ENCODE results near the gene TRHDE.

TRHDE gene, protein sequence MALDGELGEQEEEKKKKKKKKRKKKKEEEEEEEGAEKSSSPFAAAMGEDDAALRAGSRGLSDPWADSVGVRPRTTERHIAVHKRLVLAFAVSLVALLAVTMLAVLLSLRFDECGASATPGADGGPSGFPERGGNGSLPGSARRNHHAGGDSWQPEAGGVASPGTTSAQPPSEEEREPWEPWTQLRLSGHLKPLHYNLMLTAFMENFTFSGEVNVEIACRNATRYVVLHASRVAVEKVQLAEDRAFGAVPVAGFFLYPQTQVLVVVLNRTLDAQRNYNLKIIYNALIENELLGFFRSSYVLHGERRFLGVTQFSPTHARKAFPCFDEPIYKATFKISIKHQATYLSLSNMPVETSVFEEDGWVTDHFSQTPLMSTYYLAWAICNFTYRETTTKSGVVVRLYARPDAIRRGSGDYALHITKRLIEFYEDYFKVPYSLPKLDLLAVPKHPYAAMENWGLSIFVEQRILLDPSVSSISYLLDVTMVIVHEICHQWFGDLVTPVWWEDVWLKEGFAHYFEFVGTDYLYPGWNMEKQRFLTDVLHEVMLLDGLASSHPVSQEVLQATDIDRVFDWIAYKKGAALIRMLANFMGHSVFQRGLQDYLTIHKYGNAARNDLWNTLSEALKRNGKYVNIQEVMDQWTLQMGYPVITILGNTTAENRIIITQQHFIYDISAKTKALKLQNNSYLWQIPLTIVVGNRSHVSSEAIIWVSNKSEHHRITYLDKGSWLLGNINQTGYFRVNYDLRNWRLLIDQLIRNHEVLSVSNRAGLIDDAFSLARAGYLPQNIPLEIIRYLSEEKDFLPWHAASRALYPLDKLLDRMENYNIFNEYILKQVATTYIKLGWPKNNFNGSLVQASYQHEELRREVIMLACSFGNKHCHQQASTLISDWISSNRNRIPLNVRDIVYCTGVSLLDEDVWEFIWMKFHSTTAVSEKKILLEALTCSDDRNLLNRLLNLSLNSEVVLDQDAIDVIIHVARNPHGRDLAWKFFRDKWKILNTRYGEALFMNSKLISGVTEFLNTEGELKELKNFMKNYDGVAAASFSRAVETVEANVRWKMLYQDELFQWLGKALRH

DNA sequence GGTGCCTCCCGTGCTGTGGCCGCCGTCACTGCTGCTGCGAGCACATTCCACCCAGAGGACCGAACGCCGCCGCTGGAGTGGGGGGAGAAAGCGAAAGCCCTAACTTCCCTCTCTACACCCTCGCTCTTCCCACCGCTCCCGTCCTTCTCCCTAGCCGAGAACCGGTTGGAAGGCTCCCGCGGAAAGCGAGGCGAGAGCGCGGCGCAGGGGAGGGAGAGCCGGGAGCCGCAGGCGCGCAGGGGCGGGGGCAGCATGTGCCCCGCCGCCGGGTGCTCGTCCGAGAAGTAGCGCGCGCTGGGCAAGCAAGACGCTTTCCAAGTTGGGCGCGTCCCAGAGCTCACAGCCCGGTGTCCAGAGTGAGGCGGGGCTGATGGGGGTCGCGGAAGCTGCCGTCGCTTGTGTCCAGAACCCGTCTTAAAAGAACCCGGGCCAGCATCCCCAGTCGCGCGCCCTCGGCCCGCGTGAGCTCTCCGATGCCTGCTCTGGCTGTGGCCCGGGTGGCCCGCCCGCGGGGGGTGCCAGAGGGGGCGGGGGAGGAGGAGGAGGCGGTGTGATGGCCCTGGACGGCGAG, at the start of gene TRHDE:
Gene TRHDE (plus strand): TSS at position 280 of the 571 bp plus-strand sequence. CDS start 274 bp downstream, at position 554.
- no peak for DNase-seq (ENCODE audit: low spot score)

DNA sequence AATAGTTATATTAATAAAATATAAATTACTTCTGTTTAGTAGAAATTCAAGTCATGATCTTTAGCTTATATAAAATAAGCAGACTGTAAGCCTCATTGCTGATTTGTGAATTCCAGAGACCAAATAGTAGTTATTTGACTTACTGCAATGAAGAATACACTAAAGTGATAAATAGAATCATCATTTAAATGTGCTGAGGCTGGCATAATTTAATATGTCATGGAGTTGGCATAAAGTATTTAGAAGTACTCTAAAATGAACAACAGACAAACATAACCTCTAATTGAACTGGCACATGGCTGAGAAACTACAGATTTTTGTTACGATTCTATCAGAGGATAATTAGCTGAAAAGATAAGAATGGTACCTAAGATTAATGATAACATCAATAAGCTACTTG, 45.7 kb upstream of the TRHDE start:
- DNase-seq (ENCODE audit: low spot score) = no peak

DNA sequence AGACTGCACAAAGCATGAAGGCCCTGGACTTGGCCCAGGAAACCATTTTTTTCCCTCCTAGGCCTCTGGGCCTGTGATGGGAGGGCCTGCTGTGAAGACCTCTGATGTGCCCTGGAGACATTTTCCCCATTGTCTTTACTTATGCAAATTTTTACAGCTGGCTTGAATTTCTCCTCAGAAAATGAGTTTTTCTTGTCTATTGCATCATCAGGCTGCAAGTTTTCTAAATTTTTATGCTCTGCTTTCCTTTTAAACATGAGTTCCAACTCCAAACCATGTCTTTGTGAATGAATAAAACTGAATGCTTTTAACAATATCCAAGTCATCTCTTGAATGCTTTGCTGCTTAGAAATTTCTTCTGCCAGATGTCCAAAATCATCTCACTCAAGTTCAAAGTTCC, 43.7 kb upstream of the TRHDE start:
- DNase-seq (ENCODE audit: low spot score) = no peak

DNA sequence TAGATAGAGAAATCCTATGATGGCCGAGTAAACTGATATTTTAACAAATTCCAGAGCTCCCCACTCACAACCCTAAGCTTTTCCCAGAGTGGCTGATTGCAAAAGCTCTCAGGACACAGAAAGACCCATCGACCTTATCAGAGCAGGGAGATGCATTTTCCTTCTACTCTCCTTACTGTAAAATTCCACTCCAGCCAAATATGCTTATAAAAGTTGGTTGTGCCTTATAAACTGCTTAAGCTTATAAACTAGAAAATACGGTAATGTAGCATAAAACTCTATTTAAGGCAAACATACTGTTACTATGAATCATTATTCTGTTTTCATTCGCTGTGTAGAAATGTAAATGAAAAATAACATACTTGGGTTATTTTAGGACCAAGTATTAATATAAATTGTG, 41.6 kb upstream of the TRHDE start:
- no peak for DNase-seq (ENCODE audit: low spot score)

DNA sequence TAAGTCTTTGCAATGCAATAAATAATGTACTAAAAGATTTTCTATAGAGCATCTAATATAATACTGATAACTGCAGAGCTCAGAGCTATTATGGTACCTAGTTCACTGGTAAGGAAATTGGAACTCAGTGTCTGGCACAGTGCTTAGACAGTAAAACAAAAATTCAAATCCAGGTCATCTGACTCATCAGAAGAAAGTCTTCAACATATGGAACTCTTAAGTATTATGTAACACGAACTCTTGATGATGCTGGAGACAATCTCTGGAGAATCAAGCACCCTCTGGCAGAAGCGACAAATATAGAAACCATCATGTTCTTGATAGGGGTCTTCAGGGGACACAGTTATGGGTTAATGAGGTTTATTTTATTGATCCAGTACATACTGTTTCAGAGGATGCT, 37.3 kb upstream of the TRHDE start:
- no peak for DNase-seq (ENCODE audit: low spot score)

DNA sequence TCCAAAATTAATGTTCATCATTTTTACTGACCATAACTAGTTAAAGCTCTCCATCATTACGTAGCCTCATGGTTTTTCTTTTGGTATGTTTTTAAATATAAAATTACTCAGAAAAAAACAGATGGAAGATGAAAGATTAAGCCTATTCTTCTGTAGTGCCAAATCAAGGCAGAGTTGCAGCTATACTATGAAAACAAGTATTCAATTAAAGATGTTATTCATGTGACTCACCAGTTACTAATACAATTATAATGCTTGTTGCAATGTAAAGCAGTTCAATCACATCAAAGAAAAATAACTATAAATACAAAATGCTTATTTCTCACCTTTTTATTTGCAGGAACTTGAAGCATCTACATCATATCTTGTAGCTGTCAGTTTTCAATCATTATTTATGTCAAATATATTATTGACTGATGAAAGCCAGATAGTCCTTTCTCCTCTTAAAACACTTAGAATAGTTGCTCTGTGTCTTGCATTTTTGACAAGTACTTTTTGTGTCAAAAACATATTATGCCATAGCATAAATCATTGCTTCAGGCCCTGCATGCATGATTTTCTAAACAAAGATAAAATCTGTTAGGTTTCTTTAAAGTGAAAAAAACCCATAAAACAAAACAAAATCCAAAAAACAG, 36.0 kb upstream of the TRHDE start:
- no peak for DNase-seq (ENCODE audit: low spot score)

DNA sequence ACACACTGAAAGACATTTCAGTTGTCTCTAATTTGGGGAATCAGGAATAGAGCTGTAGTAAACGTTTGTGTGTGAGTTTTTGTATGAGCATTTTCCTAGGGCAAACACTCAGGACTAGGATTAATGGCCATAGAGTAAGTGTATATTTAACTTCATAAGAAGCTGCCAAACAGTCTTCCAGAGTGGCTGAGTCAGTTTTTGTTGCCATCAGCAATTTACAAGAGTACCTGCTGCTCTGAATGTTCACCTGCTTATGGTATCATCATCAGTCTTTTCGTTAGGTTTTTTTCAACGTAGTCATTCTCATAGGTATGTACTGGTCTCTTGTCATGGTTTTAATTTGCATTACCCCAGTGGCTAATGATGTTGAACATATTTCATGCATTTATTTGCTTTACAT, 30.6 kb upstream of the TRHDE start:
- no peak for DNase-seq (ENCODE audit: low spot score)

DNA sequence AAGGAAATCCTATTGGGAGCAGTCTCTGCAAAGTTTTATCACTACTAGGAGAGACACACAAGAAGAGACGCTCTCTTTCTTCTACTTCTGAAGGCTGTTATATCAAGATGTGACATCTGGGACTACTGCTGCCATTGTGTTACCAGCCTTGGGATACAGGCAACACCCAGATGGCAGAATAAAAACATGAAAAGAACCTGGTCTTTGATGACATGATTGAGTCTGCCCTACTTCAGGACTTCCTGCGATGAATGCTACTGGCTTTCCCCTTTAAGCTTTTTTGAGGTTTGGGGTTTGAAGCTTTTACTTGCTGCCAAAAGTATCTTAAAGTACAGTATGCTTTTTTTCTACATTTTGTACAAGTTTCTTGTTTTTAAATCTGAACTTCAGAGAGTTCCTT, 29.2 kb upstream of the TRHDE start:
- no peak for DNase-seq (ENCODE audit: low spot score)

DNA sequence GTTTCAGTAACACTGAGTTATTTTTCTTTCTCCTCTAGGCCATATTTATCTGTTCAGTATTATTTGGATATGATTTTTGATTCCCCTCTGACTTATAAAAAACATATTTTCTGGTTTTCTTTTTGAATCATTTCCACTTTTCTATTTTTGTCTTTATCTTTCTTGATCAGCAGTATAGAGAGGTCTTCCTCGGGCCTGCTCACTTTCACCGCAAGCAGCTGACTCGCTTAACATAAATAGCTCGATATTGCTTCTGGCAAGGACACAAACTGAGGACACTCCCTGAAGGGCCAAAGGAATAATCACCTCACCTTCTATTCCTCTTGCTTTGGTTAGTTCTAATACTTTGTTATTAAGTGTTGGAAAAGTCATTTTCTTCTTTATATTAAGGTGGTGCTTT, 25.8 kb upstream of the TRHDE start:
- DNase-seq (ENCODE audit: low spot score) = no peak

DNA sequence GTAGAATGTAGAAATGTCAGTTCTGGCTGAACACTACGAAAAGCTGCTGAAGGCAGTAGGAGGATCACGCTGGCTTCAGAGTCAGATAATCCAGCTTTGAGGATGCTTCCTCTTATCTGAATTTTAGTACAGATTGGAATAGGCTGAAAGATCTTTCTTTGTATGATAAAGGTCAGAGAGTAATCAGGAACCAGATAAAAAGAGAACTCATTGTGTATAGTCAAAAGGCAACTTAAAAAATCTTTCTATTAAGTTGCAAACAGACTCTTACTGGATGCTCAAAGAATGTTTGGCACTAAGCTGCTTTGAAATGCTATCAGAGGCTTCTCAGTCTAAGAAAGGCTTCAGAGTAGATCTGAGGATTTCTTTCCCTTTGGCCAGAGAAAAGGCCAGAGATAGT, 21.8 kb upstream of the TRHDE start:
- no peak for DNase-seq (ENCODE audit: low spot score)

DNA sequence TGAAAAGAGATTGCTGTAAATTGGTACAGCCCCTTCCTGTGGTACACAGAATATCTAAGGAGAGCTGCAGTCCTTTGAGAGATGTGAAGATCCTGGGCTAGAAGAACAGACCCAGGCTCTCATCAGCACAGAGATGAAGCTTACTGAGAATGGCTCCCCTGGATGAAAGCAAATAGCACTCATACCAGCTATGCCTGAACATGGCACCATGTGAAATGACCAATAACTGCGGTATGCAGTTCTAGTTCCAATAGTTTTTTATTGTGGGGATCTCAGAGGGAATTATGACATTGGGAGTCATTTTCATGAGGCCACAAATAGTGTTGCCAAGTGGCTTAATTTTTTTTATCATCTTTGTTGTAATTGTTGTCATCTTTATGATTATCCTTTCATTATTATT, 15.4 kb upstream of the TRHDE start:
- DNase-seq (ENCODE audit: low spot score) = no peak

DNA sequence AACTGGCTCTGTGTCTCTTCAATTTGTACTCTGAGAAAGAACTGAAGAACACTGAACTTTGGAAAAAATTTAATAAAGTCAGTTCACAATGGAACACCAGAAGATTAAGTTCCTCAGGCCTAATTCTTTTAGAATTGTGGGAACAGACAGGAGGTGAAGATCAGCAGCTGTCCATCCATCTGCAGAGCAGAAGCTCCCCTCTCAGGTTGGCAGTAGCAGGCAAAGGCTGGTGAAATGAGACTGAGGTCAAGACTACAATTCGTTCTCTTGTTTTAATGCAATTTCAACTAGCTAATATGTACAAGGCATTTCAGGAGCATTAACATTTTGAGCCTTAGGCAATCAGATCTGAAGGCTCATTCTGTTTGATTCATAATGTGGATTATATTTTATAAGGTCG, 10.3 kb upstream of the TRHDE start:
- DNase-seq (ENCODE audit: low spot score) = no peak

DNA sequence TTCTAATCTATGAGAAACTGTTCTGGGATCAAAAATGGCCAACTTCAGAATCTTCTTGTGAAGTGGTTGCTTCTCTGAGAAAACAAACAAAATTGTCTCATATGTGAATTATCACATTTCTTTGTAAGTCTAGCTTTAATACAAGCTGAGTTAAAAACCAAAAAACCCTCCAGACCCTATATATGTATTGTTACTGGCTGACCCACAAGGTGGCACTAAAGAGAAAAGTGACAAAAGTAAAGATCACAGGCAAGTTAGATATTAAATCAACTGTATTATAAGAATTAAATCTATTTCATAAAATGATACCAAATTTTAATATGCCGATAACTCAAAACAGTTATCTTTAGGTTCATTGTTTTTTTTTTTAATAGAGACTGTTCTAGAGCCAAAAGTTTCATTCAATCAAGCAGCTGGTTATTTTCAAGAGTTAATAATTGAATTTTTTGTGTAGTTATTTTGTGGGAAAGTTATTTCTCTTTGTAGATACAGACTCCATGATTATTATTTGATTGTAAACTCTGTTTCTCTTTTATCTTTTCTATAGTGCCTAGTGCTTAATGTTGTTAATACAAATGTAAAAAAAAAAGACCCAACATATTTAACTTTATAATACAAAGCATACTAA, 7.5 kb upstream of the TRHDE start:
- peak; percentile 14 for DNase-seq (ENCODE audit: low spot score)

DNA sequence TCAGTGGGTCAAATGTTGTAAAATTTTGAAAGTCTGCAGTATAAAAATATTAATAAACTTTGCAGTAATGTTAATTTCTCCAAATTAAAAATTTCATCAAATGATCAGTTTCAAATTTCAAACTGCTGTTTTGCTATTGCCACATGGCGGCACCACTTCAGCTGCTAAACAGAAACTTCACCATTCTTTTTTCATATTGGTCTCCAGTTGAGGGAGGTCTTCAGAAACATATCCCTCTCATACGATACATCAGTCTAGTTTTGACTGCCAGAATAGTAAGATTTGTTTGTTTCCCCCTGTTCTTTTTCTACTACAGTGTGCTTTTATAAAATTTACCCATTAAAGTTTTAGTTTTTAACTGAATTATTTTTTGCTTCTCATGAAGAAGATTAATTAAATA, 4.2 kb upstream of the TRHDE start:
- DNase-seq (ENCODE audit: low spot score) = no peak

DNA sequence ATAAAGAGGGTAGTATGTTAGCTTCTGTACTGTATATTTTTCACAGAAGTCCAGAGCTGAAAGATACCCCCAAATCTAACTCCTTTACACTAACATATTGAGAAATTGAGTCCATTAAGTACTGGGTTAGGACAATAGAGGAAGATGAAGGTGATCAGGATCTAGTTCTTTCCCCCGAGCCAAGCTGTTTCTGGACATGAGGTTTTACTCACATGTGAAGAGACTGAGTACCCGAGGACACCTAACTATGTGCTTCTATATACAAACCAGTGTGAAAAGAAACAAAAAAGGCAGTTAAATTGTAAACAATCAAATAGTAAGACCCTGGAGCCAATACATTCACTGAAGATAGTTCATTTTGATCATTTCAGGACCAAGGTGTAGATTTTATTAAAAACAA, 3.8 kb upstream of the TRHDE start:
- DNase-seq (ENCODE audit: low spot score) = no peak

DNA sequence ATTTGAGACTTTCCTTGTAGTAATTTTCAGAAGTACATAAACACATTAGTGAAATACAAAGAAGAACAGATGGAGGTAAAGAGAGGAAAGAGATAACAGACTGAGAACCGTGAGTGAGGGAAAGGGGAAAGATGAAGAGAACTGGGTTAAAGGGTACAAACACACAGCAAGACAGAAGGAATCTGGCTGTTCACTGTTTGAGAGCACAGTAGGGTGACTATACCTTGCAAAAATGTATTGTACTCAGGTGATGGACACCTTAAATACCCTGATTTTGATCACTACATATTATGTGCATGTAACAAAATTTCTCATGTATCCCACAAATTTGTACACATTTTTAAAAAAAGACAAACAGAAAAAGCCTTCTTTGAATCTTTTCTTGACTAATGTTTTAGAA, 2.7 kb upstream of the TRHDE start:
- no peak for DNase-seq (ENCODE audit: low spot score)

DNA sequence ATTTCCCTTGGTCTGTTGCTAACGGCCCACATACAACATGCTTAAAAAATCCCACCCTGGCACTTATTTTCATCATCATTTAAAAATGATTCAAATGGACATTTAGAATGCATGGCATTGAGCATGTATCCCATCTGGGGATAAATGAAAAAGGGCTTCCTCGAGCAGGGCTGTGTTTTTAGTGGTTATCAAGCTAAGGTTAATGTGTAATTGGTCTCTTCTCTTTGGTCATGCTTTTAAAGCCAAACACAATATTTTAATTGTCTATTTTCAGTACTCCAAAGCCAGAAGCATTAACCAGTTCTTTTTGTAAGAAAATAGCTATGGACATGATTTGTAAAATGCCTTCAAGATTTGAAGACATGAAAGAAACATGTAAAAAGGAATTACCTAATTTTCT, 1.9 kb upstream of the TRHDE start:
- no peak for DNase-seq (ENCODE audit: low spot score)

DNA sequence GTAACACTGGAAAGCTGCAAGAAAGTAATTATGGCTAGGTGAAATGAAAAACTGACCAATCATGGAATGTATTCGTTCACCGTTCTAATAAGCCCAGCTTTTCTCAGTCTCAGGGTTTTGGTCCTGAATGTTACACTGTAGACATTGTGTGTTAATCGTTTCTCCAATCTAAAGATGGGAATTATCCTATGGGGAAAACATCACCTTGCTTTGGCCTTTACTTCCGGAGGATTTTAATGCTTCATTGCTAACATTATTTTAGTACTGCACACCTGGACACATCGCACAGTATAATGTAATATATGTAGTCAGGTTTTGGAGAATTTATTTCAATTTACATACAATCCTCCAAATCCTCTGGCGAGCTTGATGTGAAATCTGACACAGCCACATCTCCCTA, 1.2 kb upstream of the TRHDE start:
- no peak for DNase-seq (ENCODE audit: low spot score)

DNA sequence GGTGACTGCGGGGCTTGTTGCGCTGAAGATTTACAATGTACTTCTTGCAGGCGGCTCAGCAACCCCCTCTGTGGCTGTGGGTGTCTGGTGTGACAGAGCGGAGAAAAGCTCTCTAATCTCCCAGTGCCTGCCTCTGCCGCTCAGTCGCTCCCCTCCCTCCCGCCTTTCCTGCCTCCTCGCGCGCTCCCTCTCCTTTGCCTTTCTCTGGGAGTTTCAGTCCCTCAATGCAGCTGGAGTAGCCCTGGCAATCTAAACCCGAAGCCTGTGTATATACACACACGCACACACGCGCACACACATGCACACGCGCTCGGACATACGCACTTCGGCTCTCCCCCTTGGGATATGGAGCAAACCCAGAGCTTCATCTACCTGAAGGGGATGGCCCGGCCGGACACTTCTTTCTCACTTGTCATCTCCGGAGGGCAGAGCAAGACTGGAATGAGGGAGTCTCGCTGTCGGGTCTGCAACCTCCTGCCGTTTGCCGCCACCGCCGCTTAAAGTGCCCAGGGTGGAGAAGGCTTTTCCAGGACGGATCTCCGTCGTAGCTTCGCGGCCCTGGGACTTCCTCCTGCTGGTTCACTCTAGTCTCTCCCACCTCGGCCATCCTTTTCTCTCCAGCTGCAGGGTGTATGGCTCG, 599 bp upstream of the TRHDE start:
- no peak for DNase-seq (ENCODE audit: low spot score)

DNA sequence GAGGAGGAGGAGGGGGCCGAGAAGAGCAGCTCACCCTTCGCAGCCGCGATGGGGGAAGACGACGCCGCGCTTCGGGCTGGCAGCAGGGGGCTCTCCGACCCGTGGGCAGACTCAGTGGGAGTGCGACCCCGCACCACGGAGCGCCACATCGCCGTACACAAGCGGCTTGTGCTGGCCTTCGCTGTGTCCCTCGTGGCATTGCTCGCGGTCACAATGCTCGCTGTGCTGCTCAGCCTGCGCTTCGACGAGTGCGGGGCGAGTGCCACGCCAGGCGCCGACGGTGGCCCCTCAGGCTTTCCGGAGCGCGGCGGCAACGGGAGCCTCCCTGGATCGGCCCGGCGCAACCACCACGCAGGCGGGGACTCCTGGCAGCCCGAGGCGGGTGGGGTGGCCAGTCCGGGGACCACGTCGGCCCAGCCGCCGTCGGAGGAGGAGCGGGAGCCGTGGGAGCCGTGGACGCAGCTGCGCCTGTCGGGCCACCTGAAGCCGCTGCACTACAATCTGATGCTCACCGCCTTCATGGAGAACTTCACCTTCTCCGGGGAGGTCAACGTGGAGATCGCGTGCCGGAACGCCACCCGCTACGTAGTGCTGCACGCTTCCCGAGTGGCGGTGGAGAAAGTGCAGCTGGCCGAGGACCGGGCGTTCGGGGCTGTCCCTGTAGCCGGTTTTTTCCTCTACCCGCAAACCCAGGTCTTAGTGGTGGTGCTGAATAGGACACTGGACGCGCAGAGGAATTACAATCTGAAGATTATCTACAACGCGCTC, 745 bp downstream of the TRHDE start:
- no peak for DNase-seq (ENCODE audit: low spot score)

DNA sequence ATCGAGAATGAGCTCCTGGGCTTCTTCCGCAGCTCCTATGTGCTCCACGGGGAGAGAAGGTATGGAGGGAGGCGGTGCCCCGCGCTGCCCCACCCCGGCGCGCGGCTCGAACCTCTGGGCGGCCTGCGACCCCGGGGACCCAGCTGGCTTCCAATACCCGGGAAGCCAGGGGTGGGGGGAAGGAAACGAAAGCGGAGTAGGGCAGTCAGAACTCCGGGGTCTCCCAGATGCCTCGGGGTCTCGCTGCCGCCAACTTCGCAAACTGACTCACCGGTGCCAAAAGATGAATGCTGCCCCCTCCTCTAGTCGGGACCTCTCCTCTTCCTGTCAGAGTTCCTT, 1.3 kb downstream of the TRHDE start:
- no peak for DNase-seq (ENCODE audit: low spot score)
